HCT116 (cell line): ENCODE measurements around the gene CTTN.

ENCODE experiments used
- CTCF ChIP-seq, 3 experiments: fragments of 200-600 bp in 1 of 3; sonication (generic) in 1 of 3; IDR thresholded peaks in 2 of 3; conservative IDR thresholded peaks in 1 of 3; 2 replicates each; pipeline ENCODE4 v1.5.1; 2012 to 2017; ENCODE audit warnings: low read depth in 2 of 3, low read length in 2 of 3, antibody characterized with exemption in 1 of 3, borderline replicate concordance in 1 of 3, control low read depth in 1 of 3, mild to moderate bottlenecking in 1 of 3, mixed read lengths in 1 of 3, mixed run types in 1 of 3, moderate library complexity in 1 of 3; ENCODE audit not compliant: insufficient read depth in 1 of 3
- EGR1 ChIP-seq: IDR thresholded peaks from 2 replicates; pipeline ENCODE4 v1.6.1; 2012; ENCODE audit warnings: low read depth
- ELF1 ChIP-seq: IDR thresholded peaks from 2 replicates; pipeline ENCODE4 v1.6.1; 2012; ENCODE audit warnings: low read depth, borderline replicate concordance
- EZH2 ChIP-seq: fragments of 200-600 bp; sonication (generic); IDR thresholded peaks from 2 replicates; pipeline ENCODE4 v1.6.1; 2017; ENCODE audit warnings: antibody characterized with exemption, mixed run types
- POLR2A ChIP-seq: IDR thresholded peaks from 2 replicates; pipeline ENCODE4 v1.7.0; 2011; ENCODE audit warnings: borderline replicate concordance; ENCODE audit not compliant: insufficient read depth, insufficient read length; ENCODE audit errors: extremely low read depth
- SRF ChIP-seq: IDR thresholded peaks from 2 replicates; pipeline ENCODE4 v1.6.1; 2012; ENCODE audit warnings: low read depth
- TCF7L2 ChIP-seq: IDR thresholded peaks from 2 replicates; pipeline ENCODE4 v1.7.0; 2011; ENCODE audit warnings: borderline replicate concordance, inconsistent platforms; ENCODE audit not compliant: insufficient read depth, insufficient read length; ENCODE audit errors: extremely low read depth
- ZFX ChIP-seq: fragments of 450-650 bp; IDR thresholded peaks from 2 replicates; pipeline ENCODE4 v1.6.1; 2017
- ZNF274 ChIP-seq: fragments of 200-500 bp; sonication (Bioruptor generic); IDR thresholded peaks from 2 replicates; pipeline ENCODE4 v1.6.1; 2014; ENCODE audit warnings: mild to moderate bottlenecking, low read depth, low read length, inconsistent platforms
- TF ChIP-seq, protein P1 (sequence below): IDR thresholded peaks from 2 replicates; pipeline ENCODE4 v1.6.1; 2012; ENCODE audit warnings: low read depth
- TF ChIP-seq, protein P2 (sequence below): IDR thresholded peaks from 2 replicates; pipeline ENCODE4 v1.6.1; 2012

GRCh38 chr11:70353900-70354568, 44.3 kb upstream of the CTTN start:
- TF ChIP-seq ZFX (no peak), ZNF274 (no peak), TCF7L2 (no peak), CTCF (IDR thresholded peaks at IDR 0.05 in 2 of 3, conservative IDR thresholded peaks at IDR 0.05 in 1 of 3; ENCODE audit: borderline replicate concordance in 1 of 3, insufficient read depth in 1 of 3, low read depth in 2 of 3, low read length in 2 of 3) (no peak), EZH2 (no peak), SRF (no peak), POLR2A (no peak), ELF1 (no peak), EGR1 (no peak)
- TF ChIP-seq, protein P1, sequence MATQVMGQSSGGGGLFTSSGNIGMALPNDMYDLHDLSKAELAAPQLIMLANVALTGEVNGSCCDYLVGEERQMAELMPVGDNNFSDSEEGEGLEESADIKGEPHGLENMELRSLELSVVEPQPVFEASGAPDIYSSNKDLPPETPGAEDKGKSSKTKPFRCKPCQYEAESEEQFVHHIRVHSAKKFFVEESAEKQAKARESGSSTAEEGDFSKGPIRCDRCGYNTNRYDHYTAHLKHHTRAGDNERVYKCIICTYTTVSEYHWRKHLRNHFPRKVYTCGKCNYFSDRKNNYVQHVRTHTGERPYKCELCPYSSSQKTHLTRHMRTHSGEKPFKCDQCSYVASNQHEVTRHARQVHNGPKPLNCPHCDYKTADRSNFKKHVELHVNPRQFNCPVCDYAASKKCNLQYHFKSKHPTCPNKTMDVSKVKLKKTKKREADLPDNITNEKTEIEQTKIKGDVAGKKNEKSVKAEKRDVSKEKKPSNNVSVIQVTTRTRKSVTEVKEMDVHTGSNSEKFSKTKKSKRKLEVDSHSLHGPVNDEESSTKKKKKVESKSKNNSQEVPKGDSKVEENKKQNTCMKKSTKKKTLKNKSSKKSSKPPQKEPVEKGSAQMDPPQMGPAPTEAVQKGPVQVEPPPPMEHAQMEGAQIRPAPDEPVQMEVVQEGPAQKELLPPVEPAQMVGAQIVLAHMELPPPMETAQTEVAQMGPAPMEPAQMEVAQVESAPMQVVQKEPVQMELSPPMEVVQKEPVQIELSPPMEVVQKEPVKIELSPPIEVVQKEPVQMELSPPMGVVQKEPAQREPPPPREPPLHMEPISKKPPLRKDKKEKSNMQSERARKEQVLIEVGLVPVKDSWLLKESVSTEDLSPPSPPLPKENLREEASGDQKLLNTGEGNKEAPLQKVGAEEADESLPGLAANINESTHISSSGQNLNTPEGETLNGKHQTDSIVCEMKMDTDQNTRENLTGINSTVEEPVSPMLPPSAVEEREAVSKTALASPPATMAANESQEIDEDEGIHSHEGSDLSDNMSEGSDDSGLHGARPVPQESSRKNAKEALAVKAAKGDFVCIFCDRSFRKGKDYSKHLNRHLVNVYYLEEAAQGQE = no peak
- TF ChIP-seq, protein P2, sequence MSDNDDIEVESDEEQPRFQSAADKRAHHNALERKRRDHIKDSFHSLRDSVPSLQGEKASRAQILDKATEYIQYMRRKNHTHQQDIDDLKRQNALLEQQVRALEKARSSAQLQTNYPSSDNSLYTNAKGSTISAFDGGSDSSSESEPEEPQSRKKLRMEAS = no peak
